PC-9 (cell line): Measurements from ENCODE around the gene RFC4. TPM values are rescaled to one million over a fixed set of nuclear protein-coding genes. Genes with fewer than 3 reads are reported as not detected.

Experiments
- BruUV-seq: library from RNA; stranded (reverse); fragments of 400-500 nt; replicated peaks from 2 replicates; lab custom pipeline; 2021; lab: Mats Ljungman, UMichigan
- CTCF ChIA-PET: fragments of 300-600 bp; sonication (Branson Sonifier 250); formaldehyde crosslinking; loops from one replicate; lab custom pipeline; 2022; ENCODE audit warnings: antibody characterized with exemption; lab: Charles Lee
- POLR2A ChIA-PET: fragments of 300-600 bp; sonication (Branson Sonifier 250); formaldehyde crosslinking; loops from one replicate; lab custom pipeline; 2022; ENCODE audit warnings: antibody characterized with exemption; ENCODE audit not compliant: unreplicated experiment; lab: Charles Lee
- DNase-seq, 2 experiments: peaks; one replicate each; pipeline versions ENCODE4 v3.0.0 to v3.0.0-alpha.2; 2015 to 2022; ENCODE audit warnings: mixed read lengths in 1 of 2
- H2AFZ ChIP-seq: fragments of 200-600 bp; sonication (generic); 2 replicates; pipeline ENCODE4 v1.8.1; 2017; ENCODE audit warnings: antibody characterized with exemption
- H3F3A ChIP-seq: fragments of 200-600 bp; sonication (generic); 2 replicates; pipeline ENCODE4 v1.8.1; 2017; ENCODE audit warnings: antibody characterized with exemption, mild to moderate bottlenecking, low read depth; ENCODE audit not compliant: insufficient read depth
- H3K27ac ChIP-seq: fragments of 200-600 bp; sonication (generic); 2 replicates; pipeline ENCODE4 v1.6.1; 2016; ENCODE audit warnings: mixed run types
- H3K27me3 ChIP-seq: fragments of 200-600 bp; sonication (generic); 2 replicates; pipeline ENCODE4 v1.6.1; 2016; ENCODE audit warnings: low read depth, mixed run types; ENCODE audit not compliant: insufficient read depth
- H3K36me3 ChIP-seq: fragments of 200-600 bp; sonication (generic); 2 replicates; pipeline ENCODE4 v1.6.1; 2016; ENCODE audit warnings: low read depth, mixed run types
- H3K4me1 ChIP-seq: fragments of 200-600 bp; sonication (generic); replicated peaks from 2 replicates; pipeline ENCODE4 v1.6.1; 2016; ENCODE audit warnings: mixed run types; ENCODE audit not compliant: insufficient read depth
- H3K4me2 ChIP-seq: fragments of 200-600 bp; sonication (generic); 2 replicates; pipeline ENCODE4 v1.6.1; 2017; ENCODE audit warnings: mixed run types
- H3K4me3 ChIP-seq: fragments of 200-600 bp; sonication (generic); 2 replicates; pipeline ENCODE4 v1.6.1; 2016; ENCODE audit warnings: mixed run types
- H3K79me2 ChIP-seq: fragments of 200-600 bp; sonication (generic); 2 replicates; pipeline ENCODE4 v1.6.1; 2017; ENCODE audit warnings: low read depth, mixed run types
- H3K9me2 ChIP-seq: fragments of 200-600 bp; sonication (generic); 2 replicates; pipeline ENCODE4 v1.8.1; 2017; ENCODE audit warnings: mild to moderate bottlenecking; ENCODE audit not compliant: insufficient read depth
- H3K9me3 ChIP-seq: fragments of 200-600 bp; sonication (generic); 2 replicates; pipeline ENCODE4 v1.8.1; 2016; ENCODE audit warnings: low read depth; ENCODE audit not compliant: insufficient read depth
- H4K20me1 ChIP-seq: fragments of 200-600 bp; sonication (generic); 2 replicates; pipeline ENCODE4 v1.8.1; 2017; ENCODE audit not compliant: insufficient read depth
- CTCF ChIP-seq: fragments of 200-600 bp; sonication (generic); conservative IDR thresholded peaks from 2 replicates; pipeline ENCODE4 v1.6.1; 2017; ENCODE audit warnings: mixed run types, antibody characterized with exemption, mild to moderate bottlenecking, moderate library complexity
- EZH2 ChIP-seq: fragments of 200-600 bp; sonication (generic); IDR thresholded peaks from 2 replicates; pipeline ENCODE4 v1.8.0; 2017; ENCODE audit warnings: antibody characterized with exemption, low read depth
- intact Hi-C: fragments of 100-400 bp; cut with micrococcal nuclease; formaldehyde crosslinking; loops from one replicate; pipeline ENCODE4 v1.10.0; 2022; ENCODE audit not compliant: unreplicated experiment
- total RNA-seq: library from RNA; stranded (reverse); gene quantifications from 2 replicates; pipeline ENCODE4 v1.2.3, GENCODE V29; 2021

Gene RFC4
- total RNA-seq, 1 experiment from 2014 or later: 94.5 TPM

GRCh38 chr3:186783058-186783730 is 23.1 kb downstream of the RFC4 start, which contains the start of gene EIF4A2:
TSS of gene EIF4A2 (plus strand) at chr3:186783577. CDS start at chr3:186783611, 34 bp downstream.
- DNase-seq: peak; percentile 85 to 95
- ChIA-PET POLR2A (interaction anchor here (0.5 to 1.7 kb wide), 15 partner anchors 10 to 1299 kb away, joined by 3 to 9 read pairs (median 5); partner anchors contain the start of genes DNAJB11, RPL39L and SENP2), CTCF (interaction anchor here (0.6 to 1.6 kb wide), 6 partner anchors 166 to 1027 kb away, joined by 3 to 15 read pairs (median 4); no protein-coding TSS in a partner anchor)
- no peak for TF ChIP-seq EZH2
- no peak for TF ChIP-seq CTCF
- peak within 1 kb of the TSS; percentile 96 for H2AFZ ChIP-seq
- H3K27ac ChIP-seq: peak within 1 kb of the TSS; percentile 93
- H3K36me3 ChIP-seq: peaks cover 47% of the 10 kb centered on the region
- H3K4me2 ChIP-seq: peak within 1 kb of the TSS; percentile 93
- H3K79me2 ChIP-seq: peaks cover 53% of the 10 kb centered on the region
- intact Hi-C loops: loop anchor here (1.0 to 5.0 kb wide), 4 partner anchors 30 to 676 kb away; partner anchors contain the start of genes DNAJB11 and ETV5
- H3K4me1 ChIP-seq: peaks cover 34% of the 10 kb centered on the region
- H4K20me1 ChIP-seq: peaks cover 42% of the 10 kb centered on the region
- no peaks in the 10 kb centered on the region for H3K9me2 ChIP-seq
- H3F3A ChIP-seq: peaks cover 55% of the 10 kb centered on the region
- no TSS peak for BruUV-seq
- H3K4me3 ChIP-seq: peak within 1 kb of the TSS; percentile 92
- no peaks in the 10 kb centered on the region for H3K27me3 ChIP-seq
- H3K9me3 ChIP-seq: no peaks in the 10 kb centered on the region

- CTCF ChIA-PET: interaction anchor here (0.6 to 1.3 kb wide), 4 partner anchors 166 to 213 kb away, joined by 3 to 15 read pairs (median 4); no protein-coding TSS in a partner anchor
- H3K4me1 ChIP-seq: peaks cover 34% of the 10 kb centered on the region
These were observed 23.7 kb downstream of the RFC4 start for GRCh38 chr3:186782542-186783057.

More at GRCh38 chr3:186782542-186783057, 23.7 kb downstream of the RFC4 start:
- no peak for DNase-seq
- POLR2A ChIA-PET: interaction anchor here (0.5 to 1.7 kb wide), 16 partner anchors 10 to 1492 kb away, joined by 3 to 17 read pairs (median 5); partner anchors contain the start of genes DNAJB11, RPL39L and SENP2
- intact Hi-C loops: loop anchor here (1.0 to 5.0 kb wide), 4 partner anchors 30 to 675 kb away; partner anchors contain the start of genes DNAJB11 and ETV5
- peak overlapping the region; percentile 93 for H3K27ac ChIP-seq
- peak overlapping the region; percentile 96 for H2AFZ ChIP-seq
- peaks cover 41% of the 10 kb centered on the region for H3K36me3 ChIP-seq
- H3K9me3 ChIP-seq: no peaks in the 10 kb centered on the region
- BruUV-seq: TSS peak; percentile 95
- no peaks in the 10 kb centered on the region for H3K27me3 ChIP-seq
- H3K4me2 ChIP-seq: peak overlapping the region; percentile 93
- peaks cover 47% of the 10 kb centered on the region for H3K79me2 ChIP-seq
- peaks cover 49% of the 10 kb centered on the region for H3F3A ChIP-seq
- TF ChIP-seq EZH2: no peak
- no peak for TF ChIP-seq CTCF
- peak overlapping the region; percentile 92 for H3K4me3 ChIP-seq
- H4K20me1 ChIP-seq: peaks cover 36% of the 10 kb centered on the region
- no peaks in the 10 kb centered on the region for H3K9me2 ChIP-seq
